ENCODE results near the gene DGKE.
A peak's percentile ranks its signal among the peaks of the same experiment; 100 is the strongest.

Gene DGKE

DNA sequence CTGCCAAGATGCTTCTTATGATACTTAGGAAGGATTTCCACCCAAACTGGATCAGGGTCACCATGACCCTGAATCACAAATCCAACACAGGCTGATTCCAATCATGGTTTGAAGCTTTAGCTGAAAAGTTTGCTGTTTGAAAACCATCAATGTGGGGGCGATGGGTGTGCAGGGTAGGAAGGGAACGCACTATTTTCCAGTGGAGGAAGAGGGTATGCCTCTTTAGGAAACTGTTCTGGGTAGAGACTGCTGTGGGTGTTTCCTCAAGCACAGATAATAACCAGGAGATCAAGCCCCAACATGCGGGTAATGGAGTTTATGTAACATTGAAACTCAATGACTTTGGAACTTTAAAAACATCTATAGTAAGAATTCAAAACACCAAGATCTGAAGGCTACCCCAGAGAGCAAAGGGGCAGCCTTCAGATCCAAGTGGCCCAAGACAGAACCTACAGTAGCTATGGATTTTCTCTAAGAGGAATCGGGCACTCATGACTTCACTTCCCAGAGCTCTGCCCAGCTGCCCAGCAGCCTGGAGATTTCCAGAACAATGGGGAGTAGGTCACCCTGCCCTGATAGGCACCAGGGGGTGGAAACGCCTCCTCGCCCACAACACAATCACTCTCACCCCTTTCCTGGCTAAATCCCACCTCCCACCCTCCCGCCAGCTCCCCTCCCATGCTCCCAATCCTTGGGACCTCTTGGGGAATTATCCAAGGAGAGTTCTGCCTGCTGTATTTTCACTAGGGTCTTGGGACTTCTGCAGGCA lies 57.1 kb downstream of the DGKE start:
- no peak for DNase-seq

DNA sequence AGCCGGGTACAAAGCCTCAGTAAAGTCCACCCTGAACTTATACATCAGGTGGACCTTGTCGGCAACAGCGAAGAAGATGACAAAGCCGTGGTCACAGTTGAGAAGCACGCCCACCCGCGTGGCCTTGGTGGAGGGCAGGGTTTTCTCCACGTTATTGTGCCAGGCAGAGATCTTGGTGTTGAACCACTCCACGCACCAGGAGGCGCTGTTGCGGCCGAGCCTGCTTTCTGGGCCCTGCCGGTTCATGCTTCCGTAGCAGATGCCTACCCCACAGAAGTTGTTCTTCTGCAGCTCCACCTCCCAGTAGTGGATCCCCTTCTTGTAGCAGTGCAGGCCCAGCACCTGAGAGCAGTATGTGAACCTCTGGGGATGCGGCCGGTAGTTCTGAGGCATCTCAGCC lies 57.8 kb downstream of the DGKE start:
- DNase-seq: no peak

DNA sequence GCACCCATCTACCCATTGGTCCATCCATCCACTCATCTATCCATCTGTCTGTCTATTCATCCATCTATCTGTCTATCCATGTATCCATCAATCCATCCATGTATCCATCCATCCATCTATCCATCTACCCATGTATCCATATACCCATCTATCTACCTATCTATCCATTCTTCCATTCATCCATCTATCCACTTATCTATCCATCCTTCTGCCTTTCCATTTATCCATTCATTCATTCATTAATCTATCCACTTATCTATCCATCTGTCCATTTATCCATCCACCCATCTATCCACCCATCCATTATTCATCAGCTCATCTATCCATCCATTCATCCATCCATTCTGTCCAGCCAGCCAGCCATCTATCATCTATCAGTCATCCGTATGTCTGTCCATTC lies 58.4 kb downstream of the DGKE start:
- DNase-seq: no peak

DNA sequence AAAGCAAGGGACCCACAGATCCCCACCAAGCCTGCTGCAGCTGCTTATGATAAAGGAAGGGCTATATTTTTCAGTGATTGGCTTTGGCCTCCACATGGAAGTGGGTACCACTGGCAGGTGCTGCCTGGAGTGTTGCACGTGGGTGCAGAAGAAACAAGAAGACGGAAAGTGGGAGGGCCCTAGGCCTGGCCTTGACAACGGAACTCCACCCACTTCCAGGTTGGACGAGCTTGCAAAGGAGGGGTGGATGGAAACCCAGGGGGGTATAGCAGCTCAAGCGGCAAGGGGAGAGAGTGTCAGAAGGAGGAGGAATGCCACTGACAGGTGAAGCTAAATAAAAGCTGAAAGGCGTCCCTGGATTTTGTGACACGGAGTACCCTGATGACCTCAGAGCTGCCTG lies 59.6 kb downstream of the DGKE start:
- no peak for DNase-seq

DNA sequence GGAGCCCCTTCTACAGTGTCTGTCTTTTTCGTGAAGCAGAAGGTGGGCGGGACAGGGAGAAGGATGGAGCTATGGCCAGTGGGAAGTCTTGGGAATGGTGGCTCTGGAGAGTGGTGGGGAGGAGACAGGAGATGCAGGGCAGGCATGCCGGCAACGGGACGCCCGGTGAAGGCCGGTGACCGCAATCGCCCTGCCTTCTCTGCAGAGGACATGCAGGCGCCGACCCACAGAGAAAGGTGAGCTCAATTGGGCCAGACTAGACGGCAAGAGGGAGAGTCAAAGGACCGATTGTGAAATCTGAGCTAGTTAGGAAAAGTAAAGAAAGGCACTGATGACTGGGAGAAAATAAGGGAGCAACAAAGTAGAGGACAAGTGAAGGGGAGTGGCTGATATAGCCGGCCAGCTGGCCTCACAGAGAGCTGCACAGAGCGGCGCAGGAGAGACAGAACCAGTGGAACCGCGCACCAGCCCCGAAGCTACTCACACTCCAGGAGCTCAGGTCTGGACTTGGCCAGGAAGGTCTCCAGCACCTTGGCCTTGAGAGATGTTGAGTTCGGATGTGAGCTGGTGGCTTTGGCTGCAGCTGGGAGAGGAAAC lies 61.0 kb downstream of the DGKE start:
- peak; percentile 20 for DNase-seq

DNA sequence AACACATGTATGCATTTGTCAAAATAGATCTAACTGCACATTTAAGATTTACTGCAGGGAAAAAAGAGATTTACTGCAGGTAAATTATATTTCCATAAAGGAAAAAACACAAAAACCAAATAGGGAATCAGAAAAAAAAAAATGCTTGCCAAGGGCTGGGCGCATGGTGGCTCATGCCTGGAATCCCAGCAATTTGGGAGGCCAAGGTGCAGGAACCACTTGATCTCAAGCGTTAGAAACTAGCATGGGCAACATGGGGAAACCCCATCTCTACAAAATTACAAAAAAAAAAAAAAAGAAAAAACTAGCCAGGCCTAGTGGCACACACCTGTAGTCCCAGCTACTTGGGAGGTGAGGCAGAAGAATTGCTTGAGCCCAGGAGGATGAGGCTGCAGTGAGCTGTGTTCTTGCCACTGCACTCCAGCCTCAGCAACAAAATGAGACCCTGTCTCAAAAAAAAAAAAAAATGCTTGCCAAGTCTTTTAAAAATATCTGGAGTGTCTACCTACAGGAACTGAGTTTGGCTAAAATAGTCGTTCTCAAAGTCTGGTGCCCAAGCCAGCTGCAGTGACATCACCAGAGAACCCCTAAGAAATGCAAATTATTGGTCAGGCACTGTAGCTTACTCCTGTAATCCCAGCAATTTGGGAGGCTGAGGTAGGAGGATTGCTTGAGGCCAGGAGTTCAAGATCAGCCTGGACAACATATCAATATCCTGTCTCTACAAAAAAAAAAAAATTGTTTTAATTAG lies 62.4 kb downstream of the DGKE start:
- DNase-seq: no peak

DNA sequence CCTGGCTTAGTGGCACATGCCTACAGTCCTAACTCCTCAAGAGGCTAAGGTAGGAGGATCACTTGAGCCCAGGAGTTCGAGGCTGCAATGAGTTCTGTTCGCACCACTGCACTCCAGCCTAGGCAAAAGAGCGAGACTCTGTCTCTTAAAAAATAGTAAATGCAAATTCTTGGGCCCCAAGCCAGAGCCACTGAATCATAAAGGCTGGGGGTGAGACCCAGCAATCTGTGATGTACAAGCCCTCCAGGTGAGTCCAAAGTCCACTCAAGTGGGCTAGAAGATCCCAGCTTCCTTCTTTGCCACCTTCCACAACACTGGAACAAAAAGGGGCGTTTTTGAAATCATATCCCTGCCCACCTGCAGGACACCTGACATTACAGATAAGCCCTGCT lies 63.0 kb downstream of the DGKE start:
- DNase-seq: no peak

DNA sequence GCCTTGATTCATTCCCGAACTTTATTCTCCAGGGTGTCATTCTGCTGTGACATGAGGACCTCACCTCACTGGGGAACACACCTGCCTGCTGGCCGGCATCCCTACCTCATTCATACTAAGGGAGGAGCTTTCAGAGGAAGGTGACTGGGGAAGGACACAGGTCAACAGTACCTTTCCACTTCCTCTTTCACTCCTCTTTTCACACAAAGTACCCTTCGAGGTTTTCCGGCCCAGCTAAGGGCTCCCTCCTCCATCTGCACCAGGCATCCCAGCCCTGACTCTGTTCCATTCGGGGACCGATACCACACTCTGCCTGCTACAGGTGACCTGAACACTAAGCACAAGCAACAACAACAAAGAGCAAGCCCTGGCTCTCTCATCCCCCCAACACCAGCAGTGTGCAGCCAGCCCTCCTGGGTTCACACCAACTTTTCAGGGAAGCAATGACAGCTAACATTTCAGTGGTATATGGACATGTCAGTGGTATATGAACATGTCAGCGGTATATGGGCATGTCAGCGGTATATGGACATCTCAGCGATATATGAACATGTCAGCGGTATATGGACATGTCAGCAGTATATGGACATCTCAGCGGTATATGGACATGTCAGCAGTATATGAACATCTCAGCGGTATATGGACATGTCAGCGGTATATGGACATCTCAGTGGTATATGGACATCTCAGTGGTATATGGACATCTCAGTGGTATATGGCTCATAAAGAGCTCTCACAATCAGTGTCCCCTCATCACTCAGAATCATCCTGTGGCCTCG lies 63.9 kb downstream of the DGKE start:
- DNase-seq: no peak

DNA sequence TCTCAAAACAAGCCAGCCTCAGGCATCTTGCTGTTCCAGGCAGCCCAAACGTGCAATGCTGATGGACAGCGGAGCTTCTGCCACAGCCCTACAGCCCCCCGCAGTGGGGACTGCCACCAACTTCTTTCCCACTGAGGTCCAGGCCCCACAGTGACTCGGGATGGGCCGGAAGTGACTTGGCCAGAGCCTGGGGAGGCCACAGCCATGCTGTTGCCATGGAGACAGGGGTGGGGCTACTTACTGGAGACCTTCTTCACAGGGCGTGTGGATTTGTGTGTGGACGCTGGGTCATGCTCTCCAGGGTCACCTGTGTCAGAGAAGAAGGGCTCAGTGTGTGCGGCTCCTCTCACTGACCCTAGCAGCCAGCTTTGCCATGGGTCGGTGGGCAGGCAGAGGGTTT lies 64.9 kb downstream of the DGKE start:
- DNase-seq: no peak

DNA sequence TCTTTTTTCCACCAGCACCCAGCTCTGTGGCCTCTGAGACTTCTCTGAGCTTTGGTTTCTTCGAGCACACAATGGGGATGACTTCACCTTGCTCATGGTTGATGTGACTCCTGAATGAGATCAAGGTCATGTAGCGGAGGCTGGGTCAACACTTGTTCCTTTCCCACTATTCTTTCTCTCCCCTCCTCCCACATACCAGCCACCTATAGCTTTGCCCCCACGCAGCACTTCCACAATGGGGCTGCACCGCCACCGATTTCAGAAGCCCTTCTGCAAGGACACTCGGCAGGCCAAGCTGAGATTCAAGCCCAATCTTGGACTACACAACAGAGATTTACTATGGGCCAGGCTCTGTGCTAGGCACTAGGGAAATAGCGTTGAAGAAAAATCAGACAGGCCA lies 65.5 kb downstream of the DGKE start:
- DNase-seq: no peak

DNA sequence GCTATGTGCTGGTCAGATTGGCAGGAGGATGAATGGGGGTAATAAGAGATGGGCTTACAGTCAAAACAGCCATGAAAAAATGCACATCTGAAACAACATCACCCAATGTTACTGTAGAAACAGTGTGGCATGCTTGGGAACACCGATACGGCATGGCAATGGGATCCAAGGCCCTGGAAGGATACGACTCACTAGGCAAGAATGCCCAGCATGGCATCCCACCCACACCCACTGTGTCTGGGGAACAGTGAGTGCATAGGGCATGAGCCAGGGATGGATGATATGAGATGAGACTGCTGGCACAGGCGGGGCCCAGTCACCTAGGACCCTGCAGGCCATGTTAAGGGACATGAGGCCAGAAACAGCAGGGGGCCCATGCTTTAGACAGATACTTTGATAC lies 68.4 kb downstream of the DGKE start:
- DNase-seq: no peak

DNA sequence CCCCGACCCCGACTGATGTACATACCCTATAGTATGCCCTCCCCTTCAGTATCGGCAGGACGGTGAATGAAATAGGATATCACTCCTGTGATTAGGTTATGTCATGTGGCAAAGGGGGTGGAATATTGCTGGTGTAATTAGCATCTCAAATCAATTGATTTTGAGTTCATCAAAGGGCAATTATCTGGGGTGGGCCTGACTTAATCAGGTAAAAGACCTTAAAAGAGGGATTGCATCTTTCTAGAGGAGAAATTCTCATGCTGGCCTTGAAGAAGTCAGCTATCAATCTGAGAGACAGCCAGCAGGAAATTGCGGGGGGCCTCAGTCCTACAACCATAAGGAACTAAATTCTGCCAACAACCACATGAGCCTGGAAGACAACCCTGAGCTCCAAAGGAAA lies 69.6 kb downstream of the DGKE start:
- no peak for DNase-seq

DNA sequence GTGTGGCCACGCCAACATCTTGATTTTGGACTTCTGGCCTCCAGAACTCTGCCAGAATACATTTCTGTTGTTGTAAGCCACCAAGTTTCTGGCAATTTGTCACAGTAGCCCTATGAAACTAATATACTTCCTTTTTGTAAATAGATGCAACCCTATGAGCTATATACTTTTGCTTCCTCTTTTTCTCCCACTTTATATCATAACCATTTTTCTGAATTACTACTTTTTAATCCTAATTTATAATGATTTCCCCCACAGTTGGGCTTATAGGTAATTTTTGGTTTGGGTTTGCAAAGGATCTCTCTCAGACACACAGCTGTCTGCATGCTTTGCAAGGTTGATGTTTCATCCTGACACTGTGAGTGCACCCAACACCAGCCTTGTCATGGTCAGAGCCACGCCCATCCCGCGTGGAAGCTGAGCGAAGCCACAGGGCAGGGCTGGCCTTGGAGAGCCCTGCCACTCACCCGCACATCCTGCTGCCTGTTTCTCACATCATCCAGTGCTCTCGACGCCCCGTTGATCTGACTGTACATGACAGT lies 74.1 kb downstream of the DGKE start:
- no peak for DNase-seq

DNA sequence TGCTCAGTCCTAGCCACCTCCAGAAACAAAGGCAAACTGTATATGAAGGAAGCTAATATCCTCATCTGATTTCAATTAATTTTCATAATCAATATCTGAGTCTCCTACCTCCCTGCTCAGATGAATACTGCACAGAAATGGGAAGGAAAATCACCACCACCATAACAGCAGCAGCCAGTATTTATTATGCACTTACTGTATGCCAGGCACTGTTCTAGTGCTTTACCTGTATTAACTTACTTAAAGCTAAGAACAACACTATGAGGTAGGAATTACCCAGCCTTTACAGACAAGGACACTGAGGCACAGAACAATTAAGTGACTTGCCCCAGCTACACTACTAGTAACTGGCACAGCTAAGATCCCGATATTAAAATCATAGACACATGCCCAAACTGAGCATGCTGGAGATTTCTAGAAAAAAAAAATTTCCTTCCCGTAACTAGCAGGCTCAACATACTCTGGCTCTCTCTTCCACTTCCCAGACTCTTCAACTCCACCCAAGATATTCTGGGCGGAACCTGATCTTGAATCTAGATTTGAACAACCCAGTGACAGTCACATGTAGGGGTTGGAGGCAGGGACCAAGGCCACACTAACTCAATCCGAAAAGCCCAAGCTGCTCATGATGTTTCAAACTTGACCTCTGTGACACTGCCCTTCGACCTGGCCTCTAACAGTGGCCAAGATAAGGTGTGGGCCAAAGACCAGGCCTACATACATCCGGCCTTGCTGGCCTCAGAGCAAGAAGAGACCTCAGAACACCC lies 76.0 kb downstream of the DGKE start:
- no peak for DNase-seq

DNA sequence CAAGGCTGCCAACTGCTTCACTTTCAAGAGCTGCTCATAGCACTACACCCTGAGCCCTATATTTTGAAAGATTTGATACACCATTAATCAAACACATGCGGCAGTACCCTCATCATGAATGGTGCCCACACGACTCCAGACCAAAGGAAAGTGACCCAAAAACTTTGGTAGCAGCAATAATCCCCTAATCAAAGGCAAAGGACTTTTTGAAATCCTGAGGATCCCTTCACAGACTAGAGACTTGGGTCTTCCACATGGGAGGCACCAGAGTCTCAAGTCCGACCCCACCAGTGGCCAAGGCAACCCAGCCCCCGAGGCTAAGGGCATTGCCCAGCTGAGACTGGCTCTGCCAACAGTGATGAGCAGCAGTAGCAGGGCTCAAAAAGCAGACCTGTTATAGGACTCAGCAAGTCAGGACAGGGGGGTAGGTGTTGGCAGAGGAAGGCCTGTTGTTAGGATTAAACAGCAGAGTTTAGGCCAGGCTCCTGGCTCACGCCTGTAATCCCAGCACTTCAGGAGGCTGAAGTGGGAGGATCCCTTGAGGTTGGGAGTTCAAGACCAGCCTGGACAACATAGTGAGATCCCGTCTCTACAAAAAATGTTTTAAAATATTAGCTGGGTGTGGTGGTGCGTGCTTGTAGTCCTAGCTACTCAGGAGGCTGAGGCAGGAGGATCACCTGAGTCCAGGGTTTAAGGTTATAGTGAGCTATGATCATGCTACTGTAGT lies 76.7 kb downstream of the DGKE start:
- DNase-seq: no peak

DNA sequence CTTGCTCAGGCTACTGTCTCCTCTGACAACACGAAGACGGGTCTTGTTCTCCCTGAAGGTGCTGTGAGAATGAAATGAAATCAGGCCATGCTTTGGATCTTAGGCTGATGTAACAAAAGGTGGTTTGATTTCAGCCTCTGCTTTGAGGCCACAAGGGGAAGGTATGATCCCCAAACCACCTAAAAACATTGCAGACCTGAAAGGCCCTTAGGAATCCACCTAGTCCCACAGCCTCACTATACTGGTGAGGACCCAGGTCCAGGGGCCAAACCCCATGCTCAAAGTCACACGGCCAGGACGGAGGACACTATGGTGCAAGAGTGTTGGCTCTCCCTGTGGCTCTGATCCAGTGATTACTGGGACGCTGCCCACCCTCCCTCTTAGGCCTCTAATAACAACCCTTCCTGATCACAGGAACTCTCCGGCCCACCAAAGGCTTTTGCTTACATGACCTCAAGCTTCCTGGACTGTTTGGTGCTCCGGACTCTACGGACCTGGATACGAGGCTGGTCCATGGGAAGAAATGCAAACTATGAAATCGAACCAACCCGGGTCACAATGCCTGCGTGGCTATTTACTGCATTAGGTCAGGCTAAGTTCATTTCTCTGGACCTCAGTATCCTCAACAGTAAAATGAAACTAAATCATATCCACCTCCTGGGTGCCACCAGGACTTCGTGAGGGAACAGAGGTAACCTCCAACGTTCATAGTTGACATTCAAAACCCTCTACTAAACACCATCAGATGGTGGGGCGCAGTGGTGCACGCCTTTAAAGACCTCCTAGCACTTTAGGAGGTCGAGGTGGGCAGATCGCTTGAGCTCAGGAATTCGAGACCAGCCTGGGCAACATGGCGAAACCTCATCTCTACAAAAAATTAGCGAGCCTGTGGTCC lies 78.4 kb downstream of the DGKE start:
- DNase-seq: no peak

DNA sequence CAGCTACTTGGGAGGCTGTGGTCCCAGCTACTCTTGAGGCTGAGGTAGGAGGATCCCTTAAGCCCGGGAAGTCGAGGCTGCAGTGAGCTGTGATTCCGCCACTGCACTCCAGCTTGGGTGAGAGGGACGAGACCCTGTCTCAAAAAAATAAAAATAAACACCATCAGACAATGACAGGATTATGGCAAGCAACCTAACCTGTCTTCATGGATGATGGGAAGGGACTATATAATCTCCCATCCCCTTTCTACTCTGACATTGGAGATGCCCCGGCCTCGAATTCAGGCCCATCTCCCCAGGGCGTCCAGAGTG lies 79.0 kb downstream of the DGKE start:
- no peak for DNase-seq

DNA sequence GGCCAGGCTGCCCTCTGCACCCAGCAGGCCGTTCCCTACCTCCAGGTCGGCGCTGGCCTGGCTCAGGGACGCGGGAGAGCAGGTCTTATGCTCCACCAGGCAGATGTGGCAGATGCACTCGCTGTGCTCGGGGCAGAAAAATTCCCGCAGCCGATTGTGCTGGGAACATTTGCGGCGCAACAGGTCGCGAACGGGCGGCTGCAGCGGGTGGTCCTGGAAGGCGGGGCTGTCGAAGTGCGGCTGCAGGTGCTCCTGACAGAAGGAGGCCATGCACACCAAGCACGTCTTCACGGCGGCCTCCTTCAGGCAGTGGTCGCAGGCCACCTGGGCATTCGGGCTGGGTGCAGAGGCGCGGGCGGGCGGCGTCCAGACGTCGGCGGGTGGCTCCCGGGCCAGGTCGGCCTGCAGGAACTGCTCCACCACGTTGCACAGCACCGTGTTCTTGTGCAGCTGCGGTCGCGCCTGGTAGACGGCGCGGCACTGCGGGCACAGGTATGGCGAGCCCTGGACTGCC lies 79.5 kb downstream of the DGKE start:
- DNase-seq: no peak

DNA sequence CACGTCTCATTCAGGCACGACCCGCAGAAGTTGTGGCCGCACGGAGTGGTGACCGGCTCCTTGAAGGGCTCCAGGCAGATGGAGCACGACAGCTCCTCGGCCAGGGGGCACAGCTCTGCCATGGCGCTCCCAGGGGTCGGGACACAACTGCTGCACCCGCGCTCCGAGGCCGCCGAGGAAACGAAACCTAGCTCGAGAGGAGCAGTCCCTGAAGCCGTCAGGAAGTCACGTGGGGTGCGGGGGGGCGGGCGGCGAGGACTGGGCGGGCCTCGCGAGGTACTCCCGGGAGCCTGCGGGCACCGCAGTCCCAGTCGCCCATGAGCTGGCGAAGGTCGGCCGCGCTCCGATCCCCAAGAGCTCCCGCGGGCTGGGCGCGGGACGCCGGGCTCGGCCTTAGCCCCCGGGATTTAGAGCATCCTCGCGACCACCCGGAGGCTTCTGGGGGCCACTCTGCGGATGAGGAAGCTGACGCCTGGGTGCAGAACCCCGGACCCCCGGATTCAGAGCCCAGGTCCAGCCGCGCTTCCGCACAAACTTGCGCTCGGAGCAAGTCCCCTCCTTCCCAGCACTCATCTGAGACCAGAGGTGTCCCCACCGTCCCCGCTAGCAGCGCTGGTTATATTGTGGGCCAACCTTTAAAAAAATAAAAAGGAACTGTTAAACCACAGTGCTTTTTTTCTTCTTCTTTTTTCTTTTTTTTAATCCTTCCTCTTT lies 80.1 kb downstream of the DGKE start, which contains the start of gene TRIM25:
Gene TRIM25 (minus strand): TSS at position 183 of the 714 bp plus-strand sequence. CDS start 61 bp downstream, at position 122.
- peak; percentile 93 for DNase-seq

Data from right kidney (tissue), 1 donor.